ENCODE measurements around the gene PPP1R27.
"Not testable (repeated sequence)": the region's sequence is repeated elsewhere in the genome, so short reads cannot be mapped to it uniquely, and the experiment has no call there.

The PPP1R27 gene

DNA sequence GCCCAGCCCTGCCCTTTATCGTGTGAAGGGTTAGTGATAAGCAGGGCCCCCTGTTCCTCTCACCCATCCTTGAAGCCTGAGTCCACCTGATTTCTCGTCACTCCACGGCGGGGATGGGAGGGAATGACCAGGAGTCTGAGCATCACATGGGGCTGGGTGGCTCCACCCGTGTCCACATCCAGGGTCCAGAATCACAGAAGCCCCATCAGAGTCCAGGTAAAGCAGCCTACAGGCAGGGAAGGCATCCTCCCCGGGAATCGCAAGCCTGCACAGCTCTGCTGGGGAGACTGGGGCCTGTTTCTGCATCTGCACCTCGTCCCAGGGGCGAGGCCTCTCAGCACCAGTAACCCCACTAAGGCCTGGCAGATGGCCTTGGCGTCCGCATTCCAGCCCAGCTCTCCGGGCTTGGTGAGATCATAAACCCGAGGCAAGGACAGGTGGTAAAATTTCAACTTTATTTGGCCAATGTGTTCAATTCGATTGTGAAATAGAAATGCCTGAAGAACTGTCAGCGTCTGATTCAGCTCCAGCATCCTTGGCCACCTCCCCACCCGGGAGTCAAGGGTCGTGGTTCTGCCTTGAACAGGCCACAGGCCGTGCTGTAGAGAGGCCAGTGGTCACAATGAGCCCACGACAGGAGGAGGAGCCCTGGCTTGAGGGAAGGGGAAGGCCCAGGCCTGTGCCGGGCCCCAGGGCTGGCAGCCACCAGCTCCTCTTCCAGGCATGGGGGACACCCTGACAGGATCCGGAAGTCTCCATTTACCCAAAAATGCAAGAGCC lies 8.1 kb upstream of the PPP1R27 start:
- H3K27me3 ChIP-seq (ENCODE audit: insufficient read depth, low read length) = no peaks in the 10 kb centered on the region
- no peaks in the 10 kb centered on the region for H3K4me1 ChIP-seq (ENCODE audit: insufficient read depth, low read length)
- no peak overlapping the region for H2AFZ ChIP-seq (ENCODE audit: low read depth, low read length)
- H3K36me3 ChIP-seq (ENCODE audit: insufficient read depth, low read length) = peaks cover 50% of the 10 kb centered on the region
- H3K4me3 ChIP-seq (ENCODE audit: low read length) = no peak overlapping the region
- H3K9me3 ChIP-seq (ENCODE audit: low read length) = no peaks in the 10 kb centered on the region

DNA sequence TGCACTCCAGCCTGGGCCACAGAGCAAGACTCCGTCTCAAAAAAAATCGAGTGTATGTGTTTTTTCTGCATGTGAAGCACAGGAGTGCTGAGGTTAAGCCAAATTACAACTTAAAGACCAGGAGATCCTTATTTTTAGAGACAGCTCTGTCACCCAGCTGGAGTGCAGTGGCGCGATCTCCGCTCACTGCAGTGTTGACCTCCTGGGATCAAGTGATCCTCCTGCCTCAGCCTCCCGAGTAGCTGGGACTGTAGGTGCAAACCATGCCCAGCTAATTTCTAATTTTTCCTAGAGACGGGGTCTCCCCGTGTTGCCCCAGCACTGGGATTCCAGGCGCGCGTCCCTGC lies 7.5 kb upstream of the PPP1R27 start:
- H3K27me3 ChIP-seq (ENCODE audit: insufficient read depth, low read length) = no peaks in the 10 kb centered on the region
- H3K4me1 ChIP-seq (ENCODE audit: insufficient read depth, low read length) = no peaks in the 10 kb centered on the region
- peaks cover 47% of the 10 kb centered on the region for H3K36me3 ChIP-seq (ENCODE audit: insufficient read depth, low read length)
- H3K9me3 ChIP-seq (ENCODE audit: low read length) = no peaks in the 10 kb centered on the region
- H2AFZ ChIP-seq (ENCODE audit: low read depth, low read length) = no peak overlapping the region
- H3K4me3 ChIP-seq (ENCODE audit: low read length) = no peak overlapping the region

GRCh38 chr17:81841866-81842265 lies 7.0 kb upstream of the PPP1R27 start:
- no peaks in the 10 kb centered on the region for H3K27me3 ChIP-seq (ENCODE audit: insufficient read depth, low read length)
- H3K4me3 ChIP-seq (ENCODE audit: low read length) = no peak overlapping the region
- H3K36me3 ChIP-seq (ENCODE audit: insufficient read depth, low read length) = peaks cover 42% of the 10 kb centered on the region
- no peak overlapping the region for H2AFZ ChIP-seq (ENCODE audit: low read depth, low read length)
- H3K9me3 ChIP-seq (ENCODE audit: low read length) = no peaks in the 10 kb centered on the region
- no peaks in the 10 kb centered on the region for H3K4me1 ChIP-seq (ENCODE audit: insufficient read depth, low read length)

DNA sequence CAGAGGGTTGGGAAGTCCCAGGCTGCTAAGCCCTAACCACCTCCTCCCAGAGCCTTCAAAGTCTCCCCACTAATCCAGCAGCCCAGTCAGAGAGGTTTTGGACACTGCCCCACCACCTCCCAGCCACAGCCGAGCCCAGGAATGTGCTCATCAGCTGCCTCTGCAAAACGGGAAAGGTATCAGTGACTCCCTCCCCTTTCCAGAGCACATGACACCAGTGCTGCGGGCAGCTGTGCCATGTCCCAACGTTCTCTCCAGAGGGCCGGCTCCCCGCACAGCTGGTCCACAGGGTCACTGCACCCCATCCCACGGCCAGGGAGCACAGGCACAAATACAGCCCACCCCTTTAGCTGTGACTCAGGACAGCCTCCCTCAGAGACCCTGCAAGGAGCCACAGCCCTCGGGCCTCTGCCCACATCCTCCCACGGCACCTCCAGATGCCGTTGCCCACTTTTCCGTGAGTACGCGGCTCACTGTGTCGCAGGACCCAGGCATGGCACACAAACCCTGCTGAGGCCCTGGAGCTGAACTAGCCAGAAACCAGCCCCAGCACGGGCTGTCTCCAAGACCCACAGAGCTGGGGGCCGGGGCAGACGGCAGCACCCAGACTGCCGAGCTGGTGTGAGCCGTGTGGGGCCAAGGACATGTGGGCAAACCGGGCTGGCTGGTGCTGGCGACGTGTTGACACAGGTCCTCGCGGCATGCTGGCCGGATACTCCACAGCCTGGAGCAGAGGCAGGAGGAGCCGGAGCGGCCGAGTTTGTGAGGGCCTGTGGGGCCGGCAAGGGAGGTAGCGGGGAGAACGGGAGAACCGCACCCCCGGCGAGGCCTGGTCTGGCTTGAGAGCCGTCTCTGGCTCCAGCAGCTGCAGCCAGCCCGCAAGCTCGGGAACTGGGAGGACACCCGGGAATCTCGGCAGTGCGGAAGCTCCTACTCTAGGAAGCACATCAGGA lies 6.3 kb upstream of the PPP1R27 start:
- no peaks in the 10 kb centered on the region for H3K27me3 ChIP-seq (ENCODE audit: insufficient read depth, low read length)
- H3K36me3 ChIP-seq (ENCODE audit: insufficient read depth, low read length) = peaks cover 35% of the 10 kb centered on the region
- no peak overlapping the region for H3K4me3 ChIP-seq (ENCODE audit: low read length)
- no peaks in the 10 kb centered on the region for H3K4me1 ChIP-seq (ENCODE audit: insufficient read depth, low read length)
- no peaks in the 10 kb centered on the region for H3K9me3 ChIP-seq (ENCODE audit: low read length)
- H2AFZ ChIP-seq (ENCODE audit: low read depth, low read length) = no peak overlapping the region

DNA sequence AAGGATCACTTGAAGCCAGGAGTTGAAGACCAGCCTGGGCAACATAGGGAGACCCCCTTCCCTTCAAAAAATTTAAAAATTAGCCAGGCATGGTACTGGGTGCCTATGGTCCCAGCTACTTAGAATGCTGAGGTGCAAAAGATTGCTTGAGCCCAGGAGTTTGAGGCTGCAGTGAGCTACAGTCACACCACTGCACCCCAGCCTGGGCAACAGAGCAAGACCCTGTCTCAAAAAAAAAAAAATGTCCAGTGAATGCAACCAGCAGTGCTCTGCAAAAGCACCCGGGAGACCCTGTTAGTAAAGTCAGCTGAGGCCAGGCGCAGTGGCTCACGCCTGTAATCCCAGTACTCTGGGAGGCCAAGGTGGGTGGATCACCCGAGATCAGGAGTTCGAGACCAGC lies 5.2 kb upstream of the PPP1R27 start:
- H3K4me1 ChIP-seq (ENCODE audit: insufficient read depth, low read length); H3K9me3 ChIP-seq (ENCODE audit: low read length); H2AFZ ChIP-seq (ENCODE audit: low read depth, low read length); H3K4me3 ChIP-seq (ENCODE audit: low read length); H3K27me3 ChIP-seq (ENCODE audit: insufficient read depth, low read length): not testable (repeated sequence)
- peaks cover 24% of the 10 kb centered on the region for H3K36me3 ChIP-seq (ENCODE audit: insufficient read depth, low read length)

GRCh38 chr17:81839301-81839700 lies 4.5 kb upstream of the PPP1R27 start:
- no peaks in the 10 kb centered on the region for H3K27me3 ChIP-seq (ENCODE audit: insufficient read depth, low read length)
- H3K4me3 ChIP-seq (ENCODE audit: low read length) = no peak overlapping the region
- no peaks in the 10 kb centered on the region for H3K9me3 ChIP-seq (ENCODE audit: low read length)
- H3K4me1 ChIP-seq (ENCODE audit: insufficient read depth, low read length) = peaks cover 3% of the 10 kb centered on the region
- peaks cover 17% of the 10 kb centered on the region for H3K36me3 ChIP-seq (ENCODE audit: insufficient read depth, low read length)
- H2AFZ ChIP-seq (ENCODE audit: low read depth, low read length) = no peak overlapping the region

- Histone ChIP-seq H3K4me3 (ENCODE audit: low read length) (no peak overlapping the region), H2AFZ (ENCODE audit: low read depth, low read length) (no peak overlapping the region), H3K36me3 (ENCODE audit: insufficient read depth, low read length) (peaks cover 12% of the 10 kb centered on the region), H3K9me3 (ENCODE audit: low read length) (no peaks in the 10 kb centered on the region), H3K4me1 (ENCODE audit: insufficient read depth, low read length) (peaks cover 3% of the 10 kb centered on the region), H3K27me3 (ENCODE audit: insufficient read depth, low read length) (no peaks in the 10 kb centered on the region)
Observed at GRCh38 chr17:81838753-81839255, 4.0 kb upstream of the PPP1R27 start.

- H3K9me3 ChIP-seq (ENCODE audit: low read length) = no peaks in the 10 kb centered on the region
Observed at GRCh38 chr17:81837641-81838040, 2.8 kb upstream of the PPP1R27 start.

GRCh38 chr17:81833921-81834830 lies 674 bp downstream of the PPP1R27 start:
- H3K36me3 ChIP-seq (ENCODE audit: insufficient read depth, low read length) = no peaks in the 10 kb centered on the region
- H2AFZ ChIP-seq (ENCODE audit: low read depth, low read length) = peak overlapping the region; percentile 38
- no peaks in the 10 kb centered on the region for H3K27me3 ChIP-seq (ENCODE audit: insufficient read depth, low read length)
- peak overlapping the region; percentile 95 for H3K4me3 ChIP-seq (ENCODE audit: low read length)
- H3K4me1 ChIP-seq (ENCODE audit: insufficient read depth, low read length) = peaks cover 13% of the 10 kb centered on the region
- no peaks in the 10 kb centered on the region for H3K9me3 ChIP-seq (ENCODE audit: low read length)

More at GRCh38 chr17:81837641-81838040, 2.8 kb upstream of the PPP1R27 start:
- Histone ChIP-seq H2AFZ (ENCODE audit: low read depth, low read length) (no peak overlapping the region), H3K36me3 (ENCODE audit: insufficient read depth, low read length) (peaks cover 2% of the 10 kb centered on the region), H3K27me3 (ENCODE audit: insufficient read depth, low read length) (no peaks in the 10 kb centered on the region), H3K4me3 (ENCODE audit: low read length) (no peak overlapping the region), H3K4me1 (ENCODE audit: insufficient read depth, low read length) (peaks cover 3% of the 10 kb centered on the region)

- Histone ChIP-seq H2AFZ (ENCODE audit: low read depth, low read length) (peak within 1 kb of the TSS; percentile 38), H3K4me3 (ENCODE audit: low read length) (peak within 1 kb of the TSS; percentile 95), H3K4me1 (ENCODE audit: insufficient read depth, low read length) (peaks cover 13% of the 10 kb centered on the region), H3K27me3 (ENCODE audit: insufficient read depth, low read length) (no peaks in the 10 kb centered on the region), H3K36me3 (ENCODE audit: insufficient read depth, low read length) (no peaks in the 10 kb centered on the region), H3K9me3 (ENCODE audit: low read length) (no peaks in the 10 kb centered on the region)
Observed at GRCh38 chr17:81833160-81833920, 1.5 kb downstream of the PPP1R27 start, which contains the start of gene MCRIP1. MCRIP1 (minus strand) TSS chr17:81833291; CDS start chr17:81824506, 8,785 bp downstream.

DNA sequence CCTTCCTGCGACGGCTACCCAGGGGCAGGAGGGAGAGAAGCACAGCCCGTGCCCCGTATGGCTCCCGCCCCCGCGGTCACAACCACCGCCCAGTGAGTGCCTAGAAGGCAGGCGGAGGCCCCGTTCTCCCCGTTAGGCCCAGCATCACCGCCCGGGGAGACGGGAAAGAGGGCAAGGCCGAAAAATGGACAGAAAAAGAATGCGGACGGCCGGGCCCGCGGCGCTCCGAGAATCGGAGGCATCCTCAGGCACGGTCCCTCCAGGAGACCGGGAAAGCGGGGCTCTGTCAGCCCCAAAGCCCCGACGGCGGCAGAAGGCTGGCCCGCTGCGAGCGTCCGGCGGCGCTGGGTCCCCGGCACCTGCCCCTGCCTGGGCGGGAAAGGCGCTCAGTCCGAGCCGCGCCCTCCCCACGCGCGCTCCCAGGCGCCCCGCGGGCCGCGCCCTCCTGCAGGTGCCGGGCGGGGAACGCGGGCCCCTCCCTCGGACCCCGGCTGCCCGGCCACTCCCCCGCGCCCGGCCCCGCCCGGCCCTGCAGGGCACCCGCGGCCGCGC lies 2.2 kb downstream of the PPP1R27 start:
- Histone ChIP-seq H3K36me3 (ENCODE audit: insufficient read depth, low read length) (no peaks in the 10 kb centered on the region), H3K4me3 (ENCODE audit: low read length) (peak overlapping the region; percentile 59), H3K27me3 (ENCODE audit: insufficient read depth, low read length) (no peaks in the 10 kb centered on the region), H3K9me3 (ENCODE audit: low read length) (no peaks in the 10 kb centered on the region), H2AFZ (ENCODE audit: low read depth, low read length) (no peak overlapping the region), H3K4me1 (ENCODE audit: insufficient read depth, low read length) (peaks cover 13% of the 10 kb centered on the region)

Measured in neuron (in vitro differentiated cells).